HEK293 (cell line): Measurements from ENCODE around the gene NOL7.

ENCODE experiments used
- CTCF ChIA-PET: fragments of 350-600 bp; formaldehyde crosslinking; extraction: SDS; loops from one replicate; lab custom pipeline; 2021; ENCODE audit warnings: antibody characterized with exemption; lab: Yijun Ruan, JAX
- POLR2A ChIA-PET: fragments of 300-600 bp; formaldehyde crosslinking; extraction: SDS; loops from one replicate; lab custom pipeline; 2020; ENCODE audit warnings: antibody characterized with exemption, inconsistent platforms; lab: Yijun Ruan, JAX
- H3K27ac ChIP-seq: fragments of 200-500 bp; sonication (Bioruptor generic); 2 replicates; pipeline ENCODE4 v1.5.1; 2014; ENCODE audit warnings: low read depth, low read length, control low read depth, inconsistent platforms; ENCODE audit errors: extremely low read depth
- H3K36me3 ChIP-seq, 2 experiments: fragments of 200-500 bp in 1 of 2; sonication (Bioruptor generic) in 1 of 2; 1 replicate in 1 of 2; 2 replicates in 1 of 2; pipeline ENCODE4 v1.5.1; 2014 to 2017; ENCODE audit warnings: inconsistent platforms in 2 of 2, low read length in 2 of 2; ENCODE audit not compliant: control insufficient read depth in 2 of 2, insufficient read depth in 1 of 2
- H3K4me1 ChIP-seq: fragments of 200-500 bp; sonication (Bioruptor generic); 2 replicates; pipeline ENCODE4 v1.5.1; 2014; ENCODE audit warnings: mild to moderate bottlenecking, low read length, inconsistent platforms; ENCODE audit not compliant: control insufficient read depth, insufficient read depth
- H3K4me3 ChIP-seq: 2 replicates; pipeline ENCODE4 v1.5.1; 2011; ENCODE audit warnings: low read depth, mild to moderate bottlenecking, control low read depth, low read length, moderate library complexity
- H3K9me3 ChIP-seq: fragments of 200-500 bp; sonication (Bioruptor generic); 2 replicates; pipeline ENCODE4 v1.5.1; 2014; ENCODE audit warnings: low read depth, low read length, inconsistent platforms; ENCODE audit not compliant: control insufficient read depth, insufficient read depth
- OSR2 ChIP-seq: fragments of 450-650 bp; formaldehyde crosslinking; IDR thresholded peaks from 2 replicates; pipeline ENCODE4 v1.5.1; 2016; ENCODE audit warnings: missing biosample characterization, missing genetic modification characterization
- RBAK ChIP-seq: fragments of 450-650 bp; formaldehyde crosslinking; IDR thresholded peaks from 2 replicates; pipeline ENCODE4 v1.5.1; 2016; ENCODE audit warnings: missing biosample characterization, missing genetic modification characterization
- SCRT2 ChIP-seq: fragments of 450-650 bp; formaldehyde crosslinking; IDR thresholded peaks from 2 replicates; pipeline ENCODE4 v1.5.1; 2016; ENCODE audit warnings: missing biosample characterization, missing genetic modification characterization
- ZFHX2 ChIP-seq: fragments of 450-650 bp; formaldehyde crosslinking; conservative IDR thresholded peaks from 2 replicates; pipeline ENCODE4 v1.5.1; 2016; ENCODE audit warnings: missing biosample characterization, missing genetic modification characterization
- ZNF112 ChIP-seq: fragments of 450-650 bp; formaldehyde crosslinking; IDR thresholded peaks from 2 replicates; pipeline ENCODE4 v1.5.0; 2017; ENCODE audit warnings: missing biosample characterization, missing genetic modification characterization
- ZNF121 ChIP-seq: fragments of 450-650 bp; formaldehyde crosslinking; IDR thresholded peaks from 2 replicates; pipeline ENCODE4 v1.5.1; 2016; ENCODE audit warnings: missing biosample characterization, missing genetic modification characterization
- ZNF155 ChIP-seq: fragments of 450-650 bp; formaldehyde crosslinking; IDR thresholded peaks from 2 replicates; pipeline ENCODE4 v1.5.1; 2016; ENCODE audit warnings: missing biosample characterization, missing genetic modification characterization
- ZNF19 ChIP-seq: fragments of 450-650 bp; formaldehyde crosslinking; IDR thresholded peaks from 2 replicates; pipeline ENCODE4; 2016; ENCODE audit warnings: missing biosample characterization, missing genetic modification characterization, low read depth
- ZNF335 ChIP-seq: fragments of 450-650 bp; formaldehyde crosslinking; conservative IDR thresholded peaks from 2 replicates; pipeline ENCODE4 v1.5.1; 2016; ENCODE audit warnings: missing biosample characterization, missing genetic modification characterization
- ZNF341 ChIP-seq: fragments of 450-650 bp; formaldehyde crosslinking; IDR thresholded peaks from 2 replicates; pipeline ENCODE4; 2016; ENCODE audit warnings: low read depth, missing biosample characterization, missing genetic modification characterization
- ZNF416 ChIP-seq: fragments of 450-650 bp; formaldehyde crosslinking; IDR thresholded peaks from 2 replicates; pipeline ENCODE4 v1.5.1; 2016; ENCODE audit warnings: missing biosample characterization, missing genetic modification characterization
- ZNF600 ChIP-seq: fragments of 450-650 bp; formaldehyde crosslinking; IDR thresholded peaks from 2 replicates; pipeline ENCODE4 v1.5.1; 2016; ENCODE audit warnings: missing biosample characterization, missing genetic modification characterization
- ZNF621 ChIP-seq: fragments of 450-650 bp; formaldehyde crosslinking; IDR thresholded peaks from 2 replicates; pipeline ENCODE4 v1.5.1; 2017; ENCODE audit warnings: missing biosample characterization, missing genetic modification characterization
- ZNF626 ChIP-seq: fragments of 450-650 bp; sonication (Bioruptor Pico); formaldehyde crosslinking; IDR thresholded peaks from 2 replicates; pipeline ENCODE4 v1.5.1; 2018; ENCODE audit warnings: missing biosample characterization, missing genetic modification characterization, inconsistent platforms
- ZNF654 ChIP-seq: fragments of 450-650 bp; formaldehyde crosslinking; IDR thresholded peaks from 2 replicates; pipeline ENCODE4 v1.5.1; 2016; ENCODE audit warnings: low read depth, missing biosample characterization, missing genetic modification characterization
- ZNF658 ChIP-seq: fragments of 450-650 bp; formaldehyde crosslinking; IDR thresholded peaks from 2 replicates; pipeline ENCODE4; 2016; ENCODE audit warnings: missing biosample characterization, missing genetic modification characterization
- ZNF76 ChIP-seq: fragments of 450-650 bp; formaldehyde crosslinking; IDR thresholded peaks from 2 replicates; pipeline ENCODE4; 2016; ENCODE audit warnings: low read depth, missing biosample characterization, missing genetic modification characterization, borderline replicate concordance
- ZNF776 ChIP-seq: fragments of 450-650 bp; formaldehyde crosslinking; IDR thresholded peaks from 2 replicates; pipeline ENCODE4 v1.5.0; 2017; ENCODE audit warnings: missing biosample characterization, missing genetic modification characterization, borderline replicate concordance
- TF ChIP-seq, protein P1 (sequence below): fragments of 450-650 bp; formaldehyde crosslinking; IDR thresholded peaks from 2 replicates; pipeline ENCODE4 v1.5.1; 2016; ENCODE audit warnings: missing biosample characterization, missing genetic modification characterization
- TF ChIP-seq, protein P2 (sequence below): fragments of 450-650 bp; formaldehyde crosslinking; IDR thresholded peaks from 2 replicates; pipeline ENCODE4 v1.5.0; 2017; ENCODE audit warnings: missing biosample characterization, missing genetic modification characterization, borderline replicate concordance

The NOL7 gene

DNA sequence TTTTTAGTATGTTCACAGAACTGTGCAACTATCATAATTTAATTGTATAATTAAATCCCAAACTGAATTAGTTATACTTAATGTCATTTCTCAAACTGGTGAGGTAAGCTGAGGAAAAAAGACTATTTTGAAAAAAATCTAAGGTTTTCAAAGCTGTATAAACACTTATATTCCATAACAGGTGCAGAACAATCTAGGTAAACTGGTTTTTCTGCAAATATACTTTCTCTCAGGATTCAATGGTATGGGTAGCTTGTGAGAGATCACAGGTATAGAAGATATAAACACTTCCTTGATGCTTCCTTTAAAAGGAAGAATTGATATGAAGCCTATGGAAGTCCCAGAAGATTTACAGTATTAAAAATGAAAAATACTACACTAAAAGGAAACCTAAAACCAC is 33.7 kb downstream of the NOL7 start:
- no peak overlapping the region for H3K4me3 ChIP-seq
- TF ChIP-seq ZNF600 (tag by site-specific recombination) = peak; percentile 61
- no peak for TF ChIP-seq ZNF776
- TF ChIP-seq OSR2 (tag by site-specific recombination) = no peak
- TF ChIP-seq ZNF341 (tag by site-specific recombination) = no peak
- TF ChIP-seq, all 188 proteins: peak for 1
- ChIA-PET POLR2A (no interaction called here), CTCF (interaction anchor here (0.6 to 1.3 kb wide), 2 partner anchors 34 to 62 kb away, joined by 3 to 4 read pairs; partner anchors contain the start of gene NOL7)
- Histone ChIP-seq H3K36me3 (peaks cover 3 to 10% of the 10 kb centered on the region in 2 experiments; a peak in 2 of 3 replicates), H3K9me3 (no peaks in the 10 kb centered on the region), H3K27ac (no peak overlapping the region), H3K4me1 (peaks cover 6% of the 10 kb centered on the region; the same call in 1 of the 2 replicates)

DNA sequence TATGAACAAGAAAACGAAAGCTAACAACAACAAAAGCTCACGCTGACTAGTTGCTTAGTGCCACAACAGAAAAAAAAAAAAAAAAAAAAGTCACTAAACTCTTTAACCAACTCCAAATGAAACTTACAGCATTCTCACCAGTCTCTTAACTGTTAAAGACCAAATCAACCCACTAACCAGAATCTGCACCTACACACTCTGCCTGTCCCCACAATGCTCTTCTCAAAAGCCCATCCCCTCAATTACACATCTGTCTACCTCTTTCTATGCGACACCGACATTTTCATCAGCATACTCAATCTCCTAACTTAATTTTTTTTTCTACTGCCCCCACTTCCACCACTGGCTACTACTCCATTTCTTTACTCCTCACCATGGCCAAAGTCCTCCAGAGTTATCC is 34.3 kb downstream of the NOL7 start:
- Histone ChIP-seq H3K4me3 (no peak overlapping the region), H3K9me3 (no peaks in the 10 kb centered on the region), H3K4me1 (peaks cover 10% of the 10 kb centered on the region; the same call in 1 of the 2 replicates)
- CTCF ChIA-PET = interaction anchor here (0.6 to 1.3 kb wide), 3 partner anchors 34 to 374 kb away, joined by 3 to 4 read pairs (median 3); partner anchors contain the start of gene NOL7
- TF ChIP-seq ZNF76 (tag by site-specific recombination) = no peak
- TF ChIP-seq, protein P1, sequence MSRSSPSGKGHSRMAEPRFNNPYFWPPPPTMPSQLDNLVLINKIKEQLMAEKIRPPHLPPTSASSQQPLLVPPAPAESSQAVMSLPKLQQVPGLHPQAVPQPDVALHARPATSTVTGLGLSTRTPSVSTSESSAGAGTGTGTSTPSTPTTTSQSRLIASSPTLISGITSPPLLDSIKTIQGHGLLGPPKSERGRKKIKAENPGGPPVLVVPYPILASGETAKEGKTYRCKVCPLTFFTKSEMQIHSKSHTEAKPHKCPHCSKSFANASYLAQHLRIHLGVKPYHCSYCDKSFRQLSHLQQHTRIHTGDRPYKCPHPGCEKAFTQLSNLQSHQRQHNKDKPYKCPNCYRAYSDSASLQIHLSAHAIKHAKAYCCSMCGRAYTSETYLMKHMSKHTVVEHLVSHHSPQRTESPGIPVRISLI (tag by site-specific recombination) = no peak
- TF ChIP-seq ZFHX2 (tag by site-specific recombination) = no peak
- TF ChIP-seq ZNF112 (tag by site-specific recombination) = no peak
- TF ChIP-seq RBAK (tag by site-specific recombination) = no peak
- no peak for TF ChIP-seq ZNF658 (tag by site-specific recombination)
- no peak for TF ChIP-seq SCRT2
- no peak for TF ChIP-seq ZNF600 (tag by site-specific recombination)
- TF ChIP-seq ZNF19 (tag by site-specific recombination) = no peak
- TF ChIP-seq, protein P2, sequence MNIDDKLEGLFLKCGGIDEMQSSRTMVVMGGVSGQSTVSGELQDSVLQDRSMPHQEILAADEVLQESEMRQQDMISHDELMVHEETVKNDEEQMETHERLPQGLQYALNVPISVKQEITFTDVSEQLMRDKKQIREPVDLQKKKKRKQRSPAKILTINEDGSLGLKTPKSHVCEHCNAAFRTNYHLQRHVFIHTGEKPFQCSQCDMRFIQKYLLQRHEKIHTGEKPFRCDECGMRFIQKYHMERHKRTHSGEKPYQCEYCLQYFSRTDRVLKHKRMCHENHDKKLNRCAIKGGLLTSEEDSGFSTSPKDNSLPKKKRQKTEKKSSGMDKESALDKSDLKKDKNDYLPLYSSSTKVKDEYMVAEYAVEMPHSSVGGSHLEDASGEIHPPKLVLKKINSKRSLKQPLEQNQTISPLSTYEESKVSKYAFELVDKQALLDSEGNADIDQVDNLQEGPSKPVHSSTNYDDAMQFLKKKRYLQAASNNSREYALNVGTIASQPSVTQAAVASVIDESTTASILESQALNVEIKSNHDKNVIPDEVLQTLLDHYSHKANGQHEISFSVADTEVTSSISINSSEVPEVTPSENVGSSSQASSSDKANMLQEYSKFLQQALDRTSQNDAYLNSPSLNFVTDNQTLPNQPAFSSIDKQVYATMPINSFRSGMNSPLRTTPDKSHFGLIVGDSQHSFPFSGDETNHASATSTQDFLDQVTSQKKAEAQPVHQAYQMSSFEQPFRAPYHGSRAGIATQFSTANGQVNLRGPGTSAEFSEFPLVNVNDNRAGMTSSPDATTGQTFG = no peak
- no peak for TF ChIP-seq ZNF654 (tag by site-specific recombination)
- TF ChIP-seq ZNF626 (tag by site-specific recombination) = no peak
- TF ChIP-seq ZNF416 (tag by site-specific recombination) = no peak
- TF ChIP-seq, all 188 proteins: peak for 0
- POLR2A ChIA-PET = no interaction called here
- Histone ChIP-seq H3K27ac (no peak overlapping the region), H3K36me3 (peaks cover 0 to 10% of the 10 kb centered on the region in 2 experiments; a peak in 2 of 3 replicates)

DNA sequence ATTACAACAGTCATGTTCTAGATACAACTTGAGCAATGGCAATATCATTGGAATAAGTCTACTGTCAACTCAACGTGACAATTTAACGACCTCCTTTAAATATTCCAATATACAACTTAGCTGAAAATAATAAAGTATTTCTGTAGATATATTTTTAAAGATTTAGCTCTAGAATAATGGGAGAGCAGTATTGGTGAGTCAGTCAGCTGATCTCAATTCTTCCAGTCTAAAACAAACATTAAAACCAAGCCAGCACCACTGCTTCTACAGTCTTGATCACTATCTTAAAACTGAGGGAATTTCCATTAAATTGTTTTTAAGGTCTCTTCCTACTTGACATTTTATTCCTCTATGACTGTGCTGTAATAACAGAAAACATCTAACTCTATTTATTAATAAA is 38.2 kb downstream of the NOL7 start:
- Histone ChIP-seq H3K9me3 (no peaks in the 10 kb centered on the region), H3K36me3 (peaks cover 0 to 13% of the 10 kb centered on the region in 2 experiments; a peak in 2 of 3 replicates)
- TF ChIP-seq, protein P1 (tag by site-specific recombination) = no peak
- no peak for TF ChIP-seq RBAK (tag by site-specific recombination)
- no peak for TF ChIP-seq ZNF621
- TF ChIP-seq ZNF335 = no peak
- TF ChIP-seq ZNF121 (tag by site-specific recombination) = no peak
- no peak for TF ChIP-seq ZNF155 (tag by site-specific recombination)
- TF ChIP-seq, all 188 proteins: peak for 0
- Histone ChIP-seq H3K27ac (no peak overlapping the region), H3K4me3 (no peak overlapping the region), H3K4me1 (peaks cover 12% of the 10 kb centered on the region; the same call in 1 of the 2 replicates)
- ChIA-PET CTCF (interaction anchor here (1.3 to 3.3 kb wide), 2 partner anchors 29 to 38 kb away, joined by 7 to 10 read pairs; partner anchors contain the start of gene NOL7), POLR2A (no interaction called here)
